SK-N-SH treated with all-trans-retinoic acid at 6 μM for 48 hours (cell line): ENCODE data around the gene DNAJB2.

Experiments used
- CREB5 ChIP-seq: fragments of 250-450 bp; sonication (Bioruptor Pico); IDR thresholded peaks from 2 replicates; pipeline ENCODE4 v1.5.1; 2020; ENCODE audit warnings: low read depth, mild to moderate bottlenecking, moderate library complexity
- CSDC2 ChIP-seq: fragments of 250-450 bp; sonication (Bioruptor Pico); IDR thresholded peaks from 2 replicates; pipeline ENCODE4 v1.5.0; 2020; ENCODE audit warnings: mild to moderate bottlenecking, moderate library complexity
- CSRNP3 ChIP-seq: fragments of 250-450 bp; sonication (Bioruptor Pico); IDR thresholded peaks from 2 replicates; pipeline ENCODE4 v1.5.1; 2021; ENCODE audit warnings: mild to moderate bottlenecking, moderate library complexity
- POU6F1 ChIP-seq: fragments of 250-450 bp; sonication (Bioruptor Pico); IDR thresholded peaks from 2 replicates; pipeline ENCODE4 v1.8.0; 2021; ENCODE audit warnings: low read depth, mild to moderate bottlenecking, moderate library complexity, borderline replicate concordance
- RARB ChIP-seq: fragments of 250-450 bp; sonication (Bioruptor Pico); IDR thresholded peaks from 2 replicates; pipeline ENCODE4 v1.8.0; 2021; ENCODE audit warnings: mild to moderate bottlenecking, moderate library complexity
- TCF4 ChIP-seq: fragments of 250-450 bp; sonication (Bioruptor Pico); IDR thresholded peaks from 2 replicates; pipeline ENCODE4 v1.8.0; 2021; ENCODE audit warnings: mild to moderate bottlenecking, moderate library complexity, borderline replicate concordance
- TOX ChIP-seq: fragments of 250-450 bp; sonication (Bioruptor Pico); IDR thresholded peaks from 2 replicates; pipeline ENCODE4 v1.8.0; 2021; ENCODE audit warnings: mild to moderate bottlenecking, moderate library complexity, borderline replicate concordance
- ZFP30 ChIP-seq: fragments of 450-650 bp; formaldehyde crosslinking; IDR thresholded peaks from 2 replicates; pipeline ENCODE4 v1.5.0; 2022; ENCODE audit warnings: mild to moderate bottlenecking, moderate library complexity

- TF ChIP-seq CSRNP3 (CRISPR knock-in tag) (no peak), TOX (CRISPR knock-in tag) (no peak), POU6F1 (no peak), CSDC2 (CRISPR knock-in tag) (no peak), ZFP30 (CRISPR knock-in tag) (no peak), TCF4 (CRISPR knock-in tag) (no peak), RARB (CRISPR knock-in tag) (no peak), CREB5 (CRISPR knock-in tag) (no peak)
Measured at GRCh38 chr2:219254590-219255201, 24.5 kb upstream of the DNAJB2 start.
